Amniotic epithelial cell (primary cell): ENCODE data around the gene ARHGAP25.

Experiments
- DNase-seq: peaks from one replicate; pipeline ENCODE4 v3.0.0-alpha.2; 2010; ENCODE audit warnings: low read depth

The ARHGAP25 gene

GRCh38 chr2:68766376-68766845, 31.8 kb downstream of the ARHGAP25 start:
- peak; percentile 99 for DNase-seq

- no peak for DNase-seq
These were observed 32.7 kb downstream of the ARHGAP25 start for GRCh38 chr2:68767031-68767961.

GRCh38 chr2:68767996-68768395, 33.4 kb downstream of the ARHGAP25 start:
- no peak for DNase-seq

- DNase-seq: no peak
These were observed 33.9 kb downstream of the ARHGAP25 start for GRCh38 chr2:68768461-68768860.

GRCh38 chr2:68768951-68769350, 34.3 kb downstream of the ARHGAP25 start:
- no peak for DNase-seq

- DNase-seq: no peak
These were observed 35.1 kb downstream of the ARHGAP25 start for GRCh38 chr2:68769586-68770270.

GRCh38 chr2:68770271-68771111, 35.9 kb downstream of the ARHGAP25 start:
- DNase-seq: peak; percentile 53

- peak; percentile 63 for DNase-seq
These were observed 36.7 kb downstream of the ARHGAP25 start for GRCh38 chr2:68771211-68771751.

GRCh38 chr2:68772109-68772508, 37.5 kb downstream of the ARHGAP25 start:
- no peak for DNase-seq

- DNase-seq: no peak
These were observed 40.1 kb downstream of the ARHGAP25 start for GRCh38 chr2:68774569-68775271.

- DNase-seq: no peak
These were observed 40.7 kb downstream of the ARHGAP25 start for GRCh38 chr2:68775272-68775842.

GRCh38 chr2:68776124-68776523, 41.5 kb downstream of the ARHGAP25 start:
- no peak for DNase-seq

GRCh38 chr2:68779595-68779994, 45.0 kb downstream of the ARHGAP25 start:
- DNase-seq: no peak

GRCh38 chr2:68784188-68784587, 49.6 kb downstream of the ARHGAP25 start:
- no peak for DNase-seq

- no peak for DNase-seq
These were observed 50.3 kb downstream of the ARHGAP25 start for GRCh38 chr2:68784915-68785314.

GRCh38 chr2:68787356-68787755, 52.7 kb downstream of the ARHGAP25 start:
- no peak for DNase-seq

- no peak for DNase-seq
These were observed 55.0 kb downstream of the ARHGAP25 start for GRCh38 chr2:68789603-68790002.

- DNase-seq: no peak
These were observed 56.0 kb downstream of the ARHGAP25 start for GRCh38 chr2:68790600-68790999.

- DNase-seq: no peak
These were observed 57.3 kb downstream of the ARHGAP25 start for GRCh38 chr2:68791914-68792313.

GRCh38 chr2:68792751-68793150, 58.1 kb downstream of the ARHGAP25 start:
- no peak for DNase-seq
